ENCODE data around the gene MIER3.

Gene MIER3

DNA sequence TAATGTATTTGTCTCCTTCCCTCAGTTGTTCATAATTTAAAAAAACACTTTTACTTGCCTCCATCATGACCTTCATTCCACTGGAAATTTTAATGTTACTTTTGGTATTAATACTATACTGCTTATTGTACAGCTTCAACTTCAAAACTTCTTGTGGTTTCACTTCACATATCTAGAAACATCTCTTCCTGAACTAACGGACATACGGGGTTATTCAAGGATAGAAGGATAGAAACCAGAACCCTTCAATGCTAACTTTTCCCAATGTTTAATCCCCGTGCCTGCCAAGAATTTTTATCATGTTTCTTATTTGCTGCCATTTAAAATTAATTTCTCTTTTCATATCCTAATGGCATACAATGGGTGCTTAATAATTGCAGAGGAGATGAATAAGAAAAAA lies 78.9 kb downstream of the MIER3 start:
- TF ChIP-seq, protein P1, sequence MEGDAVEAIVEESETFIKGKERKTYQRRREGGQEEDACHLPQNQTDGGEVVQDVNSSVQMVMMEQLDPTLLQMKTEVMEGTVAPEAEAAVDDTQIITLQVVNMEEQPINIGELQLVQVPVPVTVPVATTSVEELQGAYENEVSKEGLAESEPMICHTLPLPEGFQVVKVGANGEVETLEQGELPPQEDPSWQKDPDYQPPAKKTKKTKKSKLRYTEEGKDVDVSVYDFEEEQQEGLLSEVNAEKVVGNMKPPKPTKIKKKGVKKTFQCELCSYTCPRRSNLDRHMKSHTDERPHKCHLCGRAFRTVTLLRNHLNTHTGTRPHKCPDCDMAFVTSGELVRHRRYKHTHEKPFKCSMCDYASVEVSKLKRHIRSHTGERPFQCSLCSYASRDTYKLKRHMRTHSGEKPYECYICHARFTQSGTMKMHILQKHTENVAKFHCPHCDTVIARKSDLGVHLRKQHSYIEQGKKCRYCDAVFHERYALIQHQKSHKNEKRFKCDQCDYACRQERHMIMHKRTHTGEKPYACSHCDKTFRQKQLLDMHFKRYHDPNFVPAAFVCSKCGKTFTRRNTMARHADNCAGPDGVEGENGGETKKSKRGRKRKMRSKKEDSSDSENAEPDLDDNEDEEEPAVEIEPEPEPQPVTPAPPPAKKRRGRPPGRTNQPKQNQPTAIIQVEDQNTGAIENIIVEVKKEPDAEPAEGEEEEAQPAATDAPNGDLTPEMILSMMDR (IDR thresholded peaks at IDR 0.05; ENCODE audit: borderline replicate concordance, insufficient read depth, low read depth, low read length) = no peak

GRCh38 chr5:56871777-56872176 lies 80.1 kb downstream of the MIER3 start:
- TF ChIP-seq, protein P1 (IDR thresholded peaks at IDR 0.05; ENCODE audit: borderline replicate concordance, insufficient read depth, low read depth, low read length) = no peak
- H3K4me3 ChIP-seq (ENCODE audit: low read depth, low read length) = no peak overlapping the region

More for the DNA sequence above, 78.9 kb downstream of the MIER3 start:
- no peak overlapping the region for H3K4me3 ChIP-seq (ENCODE audit: low read depth, low read length)

All from GM12875 (cell line).